Breast epithelium (tissue), 3 donors: ENCODE data around the gene FUBP3.

ENCODE experiments used
- POLR2AphosphoS5 ChIP-seq, 3 donors: sonication (generic); formaldehyde crosslinking; IDR thresholded peaks; one replicate each; pipeline ENCODE4 v1.6.1; 2017; ENCODE audit warnings: antibody characterized with exemption in 3 of 3
- TF ChIP-seq, protein P1 (sequence below), 3 donors: fragments of 450-650 bp; IDR thresholded peaks; one replicate each; pipeline ENCODE4 v1.5.1; 2016 to 2017; ENCODE audit warnings: antibody characterized with exemption in 3 of 3, mild to moderate bottlenecking in 3 of 3, moderate library complexity in 3 of 3

DNA sequence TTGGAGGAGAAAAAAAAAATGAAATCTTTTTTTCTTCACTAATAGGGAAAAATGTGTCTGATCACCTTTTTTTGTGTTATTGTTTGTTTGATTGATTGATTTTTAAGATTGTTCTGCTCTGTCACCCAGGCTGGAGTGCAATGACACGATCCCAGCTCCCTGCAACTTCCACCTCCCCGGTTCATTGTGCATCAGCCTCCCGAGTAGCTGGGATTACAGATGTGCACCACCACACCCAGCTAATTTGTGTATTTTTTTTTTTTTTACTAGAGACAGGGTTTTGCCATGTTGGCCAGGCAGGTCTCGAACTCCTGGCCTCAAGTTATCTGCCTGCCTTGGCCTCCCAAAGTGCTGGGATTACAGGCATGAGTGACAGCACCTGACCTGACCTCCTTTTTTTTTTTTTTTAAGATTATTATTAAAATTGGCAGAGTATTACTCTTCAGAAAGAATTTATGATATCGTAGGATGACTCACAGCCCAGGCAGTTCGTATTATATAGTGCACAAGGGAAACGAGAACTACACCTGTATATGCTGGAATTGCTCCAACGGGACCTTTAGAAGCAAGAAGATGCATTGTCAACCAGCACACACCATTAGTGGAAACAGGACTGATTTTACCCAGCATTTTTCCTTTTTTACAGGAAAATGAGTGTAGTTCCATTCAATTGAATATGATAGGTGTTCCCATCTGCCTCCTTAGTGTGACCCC, 27.7 kb downstream of the FUBP3 start:
- TF ChIP-seq, protein P1, sequence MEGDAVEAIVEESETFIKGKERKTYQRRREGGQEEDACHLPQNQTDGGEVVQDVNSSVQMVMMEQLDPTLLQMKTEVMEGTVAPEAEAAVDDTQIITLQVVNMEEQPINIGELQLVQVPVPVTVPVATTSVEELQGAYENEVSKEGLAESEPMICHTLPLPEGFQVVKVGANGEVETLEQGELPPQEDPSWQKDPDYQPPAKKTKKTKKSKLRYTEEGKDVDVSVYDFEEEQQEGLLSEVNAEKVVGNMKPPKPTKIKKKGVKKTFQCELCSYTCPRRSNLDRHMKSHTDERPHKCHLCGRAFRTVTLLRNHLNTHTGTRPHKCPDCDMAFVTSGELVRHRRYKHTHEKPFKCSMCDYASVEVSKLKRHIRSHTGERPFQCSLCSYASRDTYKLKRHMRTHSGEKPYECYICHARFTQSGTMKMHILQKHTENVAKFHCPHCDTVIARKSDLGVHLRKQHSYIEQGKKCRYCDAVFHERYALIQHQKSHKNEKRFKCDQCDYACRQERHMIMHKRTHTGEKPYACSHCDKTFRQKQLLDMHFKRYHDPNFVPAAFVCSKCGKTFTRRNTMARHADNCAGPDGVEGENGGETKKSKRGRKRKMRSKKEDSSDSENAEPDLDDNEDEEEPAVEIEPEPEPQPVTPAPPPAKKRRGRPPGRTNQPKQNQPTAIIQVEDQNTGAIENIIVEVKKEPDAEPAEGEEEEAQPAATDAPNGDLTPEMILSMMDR (IDR thresholded peaks at IDR 0.05) = no peak
- TF ChIP-seq POLR2AphosphoS5 (IDR thresholded peaks at IDR 0.05) = no peak
